ENCODE measurements around the gene DPP6. TPM values are rescaled to one million over a fixed set of nuclear protein-coding genes. Genes with fewer than 3 reads are reported as not detected.

DPP6 gene
- total RNA-seq, 4 donors from 2014 or later = 0.60 to 1.7 (median 1.6) TPM; not detected in 1

DNA sequence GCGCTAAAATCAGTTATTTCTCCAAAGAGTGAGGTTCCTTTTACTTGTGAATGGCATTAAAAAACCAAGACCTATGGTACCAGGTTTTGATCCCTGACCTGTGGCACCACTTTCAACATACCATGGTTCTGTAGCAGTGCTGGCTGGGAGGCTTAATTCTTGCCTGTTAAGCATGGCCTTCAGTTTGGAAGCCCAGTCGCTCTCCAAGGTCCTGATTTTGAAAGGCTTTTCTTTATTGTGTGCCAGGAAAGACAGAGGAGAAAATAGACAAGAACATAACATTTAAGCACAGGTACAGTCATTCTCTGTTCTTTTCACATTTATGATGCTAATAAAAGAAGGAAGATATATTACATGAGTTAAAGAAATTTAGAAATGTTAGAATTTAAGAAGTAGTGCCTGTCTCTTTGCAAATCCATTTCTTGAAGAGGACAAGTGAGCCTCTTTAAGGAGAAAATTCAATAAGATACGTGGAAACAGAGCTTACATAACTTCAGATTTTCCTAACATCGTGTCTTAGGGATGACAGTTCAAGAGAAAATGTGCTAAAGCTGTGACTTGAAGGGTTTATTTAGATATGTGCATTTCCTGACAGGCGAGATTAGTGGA, 357.6 kb downstream of the DPP6 start:
- no peak for DNase-seq (ENCODE audit: low spot score in 2 of 2)
- 53 to 55% methylated on average over 5 of the region's 5 CpGs for WGBS, 2 donors

GRCh38 chr7:154412105-154412504, 359.9 kb downstream of the DPP6 start:
- DNase-seq (ENCODE audit: low spot score in 2 of 2) = no peak
- Histone ChIP-seq H3K27ac (no peak overlapping the region), H3K36me3 (no peaks in the 10 kb centered on the region), H3K27me3 (no peaks in the 10 kb centered on the region), H3K9me3 (no peaks in the 10 kb centered on the region), H3K4me3 (no peak overlapping the region), H3K4me1 (no peaks in the 10 kb centered on the region)
- TF ChIP-seq EP300 (IDR thresholded peaks at IDR 0.05) (no peak), POLR2A (IDR thresholded peaks at IDR 0.05) (no peak)
- TF ChIP-seq, protein P1, sequence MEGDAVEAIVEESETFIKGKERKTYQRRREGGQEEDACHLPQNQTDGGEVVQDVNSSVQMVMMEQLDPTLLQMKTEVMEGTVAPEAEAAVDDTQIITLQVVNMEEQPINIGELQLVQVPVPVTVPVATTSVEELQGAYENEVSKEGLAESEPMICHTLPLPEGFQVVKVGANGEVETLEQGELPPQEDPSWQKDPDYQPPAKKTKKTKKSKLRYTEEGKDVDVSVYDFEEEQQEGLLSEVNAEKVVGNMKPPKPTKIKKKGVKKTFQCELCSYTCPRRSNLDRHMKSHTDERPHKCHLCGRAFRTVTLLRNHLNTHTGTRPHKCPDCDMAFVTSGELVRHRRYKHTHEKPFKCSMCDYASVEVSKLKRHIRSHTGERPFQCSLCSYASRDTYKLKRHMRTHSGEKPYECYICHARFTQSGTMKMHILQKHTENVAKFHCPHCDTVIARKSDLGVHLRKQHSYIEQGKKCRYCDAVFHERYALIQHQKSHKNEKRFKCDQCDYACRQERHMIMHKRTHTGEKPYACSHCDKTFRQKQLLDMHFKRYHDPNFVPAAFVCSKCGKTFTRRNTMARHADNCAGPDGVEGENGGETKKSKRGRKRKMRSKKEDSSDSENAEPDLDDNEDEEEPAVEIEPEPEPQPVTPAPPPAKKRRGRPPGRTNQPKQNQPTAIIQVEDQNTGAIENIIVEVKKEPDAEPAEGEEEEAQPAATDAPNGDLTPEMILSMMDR (IDR thresholded peaks at IDR 0.05) = no peak
- 65 to 73% methylated on average over 2 of the region's 2 CpGs for WGBS, 2 donors

More for the DNA sequence above, 357.6 kb downstream of the DPP6 start:
- H3K27ac ChIP-seq = no peak overlapping the region
- no peak overlapping the region for H3K4me3 ChIP-seq
- no peaks in the 10 kb centered on the region for H3K36me3 ChIP-seq
- H3K9me3 ChIP-seq = no peaks in the 10 kb centered on the region
- no peaks in the 10 kb centered on the region for H3K27me3 ChIP-seq
- TF ChIP-seq POLR2A (IDR thresholded peaks at IDR 0.05) = no peak
- TF ChIP-seq, protein P1 (IDR thresholded peaks at IDR 0.05) = no peak
- no peaks in the 10 kb centered on the region for H3K4me1 ChIP-seq

DNA sequence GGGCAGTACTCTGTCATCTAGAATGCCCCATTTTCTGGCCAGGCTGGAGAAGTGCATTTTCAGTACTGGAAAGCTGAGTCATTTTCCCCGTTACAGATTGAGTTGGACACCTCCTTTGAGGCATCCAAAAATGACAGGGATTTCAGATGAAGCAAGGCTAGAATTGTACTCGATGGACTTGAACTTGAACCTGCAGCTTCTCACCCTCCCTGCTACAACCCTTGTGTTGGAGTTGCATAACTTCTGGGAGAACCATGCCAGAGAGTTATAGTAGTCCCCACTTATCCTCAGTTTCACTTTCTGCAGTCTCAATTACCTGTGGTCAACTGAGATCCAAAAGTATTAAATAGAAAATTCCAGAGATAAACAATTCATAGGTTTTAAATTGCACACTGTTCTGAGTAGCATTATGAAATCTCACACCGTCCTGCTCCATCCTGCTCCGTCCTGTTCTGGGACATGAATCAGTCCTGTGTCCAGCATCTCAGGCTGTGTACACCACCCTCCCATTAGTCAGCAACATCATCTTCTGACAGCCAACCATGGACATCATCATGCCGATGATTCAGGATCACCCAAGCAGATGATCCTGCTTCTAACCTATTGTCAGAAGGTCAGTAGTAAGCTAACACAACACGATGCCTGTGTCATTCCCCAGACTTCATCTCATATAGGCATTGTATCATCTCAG, 363.7 kb downstream of the DPP6 start:
- Histone ChIP-seq H3K27ac (no peak overlapping the region), H3K9me3 (peaks cover 0 to 4% (median 0%) of the 10 kb centered on the region in 4 donors), H3K4me1 (no peaks in the 10 kb centered on the region), H3K27me3 (no peaks in the 10 kb centered on the region), H3K4me3 (no peak overlapping the region), H3K36me3 (no peaks in the 10 kb centered on the region)
- TF ChIP-seq, protein P1 (IDR thresholded peaks at IDR 0.05) = no peak
- TF ChIP-seq EP300 (IDR thresholded peaks at IDR 0.05) (no peak), POLR2A (IDR thresholded peaks at IDR 0.05) (no peak)
- no peak for DNase-seq (ENCODE audit: low spot score in 2 of 2)
- WGBS, 2 donors = 81 to 82% methylated on average over 6 of the region's 6 CpGs

- 47 to 60% methylated on average over 6 of the region's 6 CpGs for WGBS, 2 donors
- no peak for DNase-seq (ENCODE audit: low spot score in 2 of 2)
- Histone ChIP-seq H3K27ac (no peak overlapping the region), H3K4me1 (no peaks in the 10 kb centered on the region), H3K9me3 (peaks cover 0 to 4% (median 0%) of the 10 kb centered on the region in 4 donors), H3K4me3 (no peak overlapping the region), H3K36me3 (no peaks in the 10 kb centered on the region), H3K27me3 (no peaks in the 10 kb centered on the region)
- TF ChIP-seq POLR2A (IDR thresholded peaks at IDR 0.05) (no peak), EP300 (IDR thresholded peaks at IDR 0.05) (no peak)
- TF ChIP-seq, protein P1 (IDR thresholded peaks at IDR 0.05) = no peak
Observed at GRCh38 chr7:154416714-154417113, 364.5 kb downstream of the DPP6 start.

- Histone ChIP-seq H3K9me3 (peaks cover 0 to 4% (median 0%) of the 10 kb centered on the region in 4 donors), H3K4me3 (no peak overlapping the region), H3K27me3 (no peaks in the 10 kb centered on the region), H3K27ac (no peak overlapping the region), H3K4me1 (no peaks in the 10 kb centered on the region), H3K36me3 (no peaks in the 10 kb centered on the region)
- WGBS, 2 donors = 81 to 85% methylated on average over 10 of the region's 10 CpGs
- no peak for TF ChIP-seq EP300 (IDR thresholded peaks at IDR 0.05)
- TF ChIP-seq, protein P1 (IDR thresholded peaks at IDR 0.05) = no peak
- TF ChIP-seq POLR2A (IDR thresholded peaks at IDR 0.05) = no peak
- DNase-seq (ENCODE audit: low spot score in 2 of 2) = no peak
Observed at GRCh38 chr7:154419344-154419743, 367.1 kb downstream of the DPP6 start.

All from tibial nerve (tissue), 4 donors.